Testis (tissue), 2 donors: ENCODE data around the gene TTC7B.

Experiments
- CTCF ChIP-seq, 3 experiments: fragments of 450-650 bp in 2 of 3; fragments of 200-600 bp in 1 of 3; sonication (generic) in 1 of 3; IDR thresholded peaks; one replicate each; pipeline ENCODE4 v1.5.1; 2016 to 2019; ENCODE audit warnings: antibody characterized with exemption in 3 of 3, mild to moderate bottlenecking in 2 of 3, moderate library complexity in 1 of 3
- POLR2A ChIP-seq: fragments of 450-650 bp; IDR thresholded peaks from one replicate; pipeline ENCODE4 v1.6.1; 2017; ENCODE audit warnings: antibody characterized with exemption, mild to moderate bottlenecking, moderate library complexity

GRCh38 chr14:90811641-90812040 lies 4.6 kb downstream of the TTC7B start:
- TF ChIP-seq CTCF (IDR thresholded peaks at IDR 0.05) (no peak), POLR2A (no peak)
